Endometrial microvascular endothelial cells (primary cell): ENCODE measurements around the gene TMEM107. TPM values are rescaled to one million over a fixed set of nuclear protein-coding genes. Genes with fewer than 3 reads are reported as not detected.
"Not testable (repeated sequence)": the region's sequence is repeated elsewhere in the genome, so short reads cannot be mapped to it uniquely, and the experiment has no call there.

Experiments
- in situ Hi-C: cut with HindIII; loops from 2 replicates; pipeline ENCODE4 v1.10.0; 2017; ENCODE audit warnings: low sequenced_read_pairs, low pct_unique_long_range_greater_than_20kb; ENCODE audit errors: inconsistent ontology term
- total RNA-seq: library from RNA; depleted of rRNA; stranded (reverse); fragments of >200 nt; gene quantifications from one replicate; pipeline ENCODE4 v1.2.3, GENCODE V29; 2015; ENCODE audit errors: inconsistent ontology term

The TMEM107 gene
- 34.0 TPM for total RNA-seq

- in situ Hi-C loops = no loop called here
These were observed at the start of gene TMEM107 for GRCh38 chr17:8176197-8176940. TMEM107 (minus strand) TSS chr17:8176380; CDS start chr17:8176286, 94 bp downstream.

GRCh38 chr17:8224891-8225812 lies 49.0 kb upstream of the TMEM107 start:
- in situ Hi-C loops = no loop called here

- in situ Hi-C loops = no loop called here
These were observed 47.4 kb upstream of the TMEM107 start for GRCh38 chr17:8223356-8224126.

- in situ Hi-C loops = no loop called here
These were observed 46.6 kb upstream of the TMEM107 start for GRCh38 chr17:8222630-8223355.

GRCh38 chr17:8222380-8222629 lies 46.1 kb upstream of the TMEM107 start:
- in situ Hi-C loops = no loop called here

- in situ Hi-C loops = no loop called here
These were observed 45.6 kb upstream of the TMEM107 start for GRCh38 chr17:8221663-8222379.

GRCh38 chr17:8220783-8221662 lies 44.8 kb upstream of the TMEM107 start:
- in situ Hi-C loops = no loop called here

GRCh38 chr17:8214000-8214399 lies 37.8 kb upstream of the TMEM107 start:
- in situ Hi-C loops = not testable (repeated sequence)

- in situ Hi-C loops = no loop called here
These were observed 36.4 kb upstream of the TMEM107 start for GRCh38 chr17:8212312-8213180.

GRCh38 chr17:8210761-8211458 lies 34.7 kb upstream of the TMEM107 start:
- in situ Hi-C loops = no loop called here

- in situ Hi-C loops = no loop called here
These were observed 34.0 kb upstream of the TMEM107 start, which contains the start of gene AURKB for GRCh38 chr17:8209907-8210760. AURKB (minus strand) TSS chr17:8210575; CDS start chr17:8210224, 351 bp downstream.

GRCh38 chr17:8206536-8206935 lies 30.4 kb upstream of the TMEM107 start:
- in situ Hi-C loops = no loop called here

GRCh38 chr17:8204761-8205555 lies 28.8 kb upstream of the TMEM107 start:
- in situ Hi-C loops = no loop called here

GRCh38 chr17:8192070-8192815 lies 16.1 kb upstream of the TMEM107 start:
- in situ Hi-C loops = no loop called here
